H9 (cell line): ENCODE data around the gene URB1. TPM values are rescaled to one million over a fixed set of nuclear protein-coding genes. Genes with fewer than 3 reads are reported as not detected.
A peak's percentile ranks its signal among the peaks of the same experiment; 100 is the strongest.

Source experiments
- DNase-seq: peaks from one replicate; pipeline ENCODE4 v3.0.0-alpha.2; 2017
- H2AFZ ChIP-seq: one replicate; pipeline ENCODE4 v1.6.1; 2013; ENCODE audit warnings: mild to moderate bottlenecking, low read length, control low read depth, moderate library complexity
- H2AK5ac ChIP-seq: 2 replicates; pipeline ENCODE4 v1.6.1; 2013; ENCODE audit warnings: low read length, control low read depth, mixed read lengths; ENCODE audit not compliant: insufficient read length
- H2BK120ac ChIP-seq: one replicate; pipeline ENCODE4 v1.6.1; 2013; ENCODE audit warnings: low read depth, mild to moderate bottlenecking, low read length, control low read depth, inconsistent platforms; ENCODE audit not compliant: poor library complexity, severe bottlenecking
- H2BK12ac ChIP-seq: 2 replicates; pipeline ENCODE4 v1.6.1; 2013; ENCODE audit warnings: low read length, control low read depth, mixed read lengths, low read depth; ENCODE audit not compliant: insufficient read length
- H2BK15ac ChIP-seq: 2 replicates; pipeline ENCODE4 v1.6.1; 2013; ENCODE audit warnings: low read depth, low read length, control low read depth
- H2BK20ac ChIP-seq: one replicate; pipeline ENCODE4 v1.6.1; 2013; ENCODE audit warnings: low read depth, mild to moderate bottlenecking, low read length, control low read depth, inconsistent platforms; ENCODE audit not compliant: poor library complexity, severe bottlenecking
- H2BK5ac ChIP-seq: 2 replicates; pipeline ENCODE4 v1.6.1; 2013; ENCODE audit warnings: low read length, control low read depth, mixed read lengths; ENCODE audit not compliant: insufficient read length
- H3K14ac ChIP-seq: 2 replicates; pipeline ENCODE4 v1.6.1; 2013; ENCODE audit warnings: low read length, control low read depth; ENCODE audit not compliant: insufficient read depth
- H3K18ac ChIP-seq: 2 replicates; pipeline ENCODE4 v1.6.1; 2013; ENCODE audit warnings: low read depth, mild to moderate bottlenecking, mixed read lengths, low read length, control low read depth; ENCODE audit not compliant: insufficient read length
- H3K23ac ChIP-seq: 2 replicates; pipeline ENCODE4 v1.6.1; 2013; ENCODE audit warnings: low read length, control low read depth, mixed read lengths, low read depth; ENCODE audit not compliant: insufficient read length
- H3K23me2 ChIP-seq: 2 replicates; pipeline ENCODE4 v1.6.1; 2013; ENCODE audit warnings: low read depth, mild to moderate bottlenecking, mixed read lengths, low read length, control low read depth; ENCODE audit not compliant: insufficient read length, poor library complexity, severe bottlenecking
- H3K27ac ChIP-seq: 2 replicates; pipeline ENCODE4 v1.5.1; 2013; ENCODE audit warnings: low read length, control low read depth, mixed read lengths, low read depth; ENCODE audit not compliant: insufficient read length
- H3K27me3 ChIP-seq: 2 replicates; pipeline ENCODE4 v1.6.1; 2013; ENCODE audit warnings: low read length, control low read depth, inconsistent platforms; ENCODE audit not compliant: insufficient read depth
- H3K4ac ChIP-seq: 2 replicates; pipeline ENCODE4 v1.6.1; 2013; ENCODE audit warnings: low read depth, mild to moderate bottlenecking, control low read depth, inconsistent platforms, low read length, moderate library complexity
- H3K4me1 ChIP-seq: 2 replicates; pipeline ENCODE4 v1.6.1; 2013; ENCODE audit warnings: low read length, control low read depth, inconsistent platforms; ENCODE audit not compliant: insufficient read depth
- H3K4me2 ChIP-seq: 2 replicates; pipeline ENCODE4 v1.6.1; 2013; ENCODE audit warnings: low read length, control low read depth, mixed read lengths; ENCODE audit not compliant: insufficient read length, insufficient read depth
- H3K56ac ChIP-seq: 2 replicates; pipeline ENCODE4 v1.6.1; 2013; ENCODE audit warnings: low read depth, mild to moderate bottlenecking, mixed read lengths, low read length, control low read depth; ENCODE audit not compliant: insufficient read length
- H3K79me1 ChIP-seq: 2 replicates; pipeline ENCODE4 v1.6.1; 2013; ENCODE audit warnings: low read depth, mild to moderate bottlenecking, moderate library complexity, low read length, control low read depth, inconsistent platforms; ENCODE audit not compliant: insufficient read depth, poor library complexity, severe bottlenecking
- H3K79me2 ChIP-seq: 2 replicates; pipeline ENCODE4 v1.6.1; 2013; ENCODE audit warnings: low read length, control low read depth, inconsistent platforms; ENCODE audit not compliant: insufficient read depth
- H3K9ac ChIP-seq: 2 replicates; pipeline ENCODE4 v1.6.1; 2013; ENCODE audit warnings: low read length, control low read depth, mixed read lengths; ENCODE audit not compliant: insufficient read length; ENCODE audit errors: extremely low read depth
- H3K9me3 ChIP-seq: one replicate; pipeline ENCODE4 v1.6.1; 2013; ENCODE audit warnings: low read depth, low read length, inconsistent platforms; ENCODE audit not compliant: control insufficient read depth
- H3T11ph ChIP-seq: one replicate; pipeline ENCODE4 v1.6.1; 2013; ENCODE audit warnings: mild to moderate bottlenecking, low read length, control low read depth, inconsistent platforms
- H4K20me1 ChIP-seq: one replicate; pipeline ENCODE4 v1.6.1; 2013; ENCODE audit not compliant: control insufficient read depth, insufficient read length, insufficient read depth
- H4K5ac ChIP-seq: 2 replicates; pipeline ENCODE4 v1.6.1; 2013; ENCODE audit warnings: low read depth, mild to moderate bottlenecking, mixed read lengths, low read length, control low read depth; ENCODE audit not compliant: insufficient read length
- H4K8ac ChIP-seq: replicated peaks from 2 replicates; pipeline ENCODE4 v1.6.1; 2013; ENCODE audit warnings: low read length, control low read depth, mixed read lengths, low read depth; ENCODE audit not compliant: insufficient read length
- H4K91ac ChIP-seq: 2 replicates; pipeline ENCODE4 v1.6.1; 2013; ENCODE audit warnings: low read depth, mild to moderate bottlenecking, moderate library complexity, mixed read lengths, low read length, control low read depth; ENCODE audit not compliant: insufficient read length
- H3K27ac Mint-ChIP-seq, 3 experiments: 2 replicates in 2 of 3; 3 replicates in 1 of 3; pipeline ENCODE4 v1.8.0; 2020 to 2021; ENCODE audit warnings: mixed read lengths in 3 of 3, mild to moderate bottlenecking in 1 of 3, moderate library complexity in 1 of 3
- H3K27me3 Mint-ChIP-seq: 2 replicates; pipeline ENCODE4 v1.8.0; 2021; ENCODE audit warnings: low read depth, mild to moderate bottlenecking, moderate library complexity, mixed read lengths
- H3K36me3 Mint-ChIP-seq, 3 experiments: 2 replicates in 2 of 3; 3 replicates in 1 of 3; pipeline ENCODE4 v1.8.0; 2020 to 2021; ENCODE audit warnings: low read depth in 3 of 3, mixed read lengths in 3 of 3; ENCODE audit not compliant: insufficient read depth in 1 of 3
- H3K4me1 Mint-ChIP-seq, 2 experiments: 2 replicates each; pipeline ENCODE4 v1.8.0; 2020; ENCODE audit warnings: mixed read lengths in 2 of 2
- H3K4me3 Mint-ChIP-seq, 2 experiments: 2 replicates in 1 of 2; 3 replicates in 1 of 2; pipeline ENCODE4 v1.8.0; 2020 to 2021; ENCODE audit warnings: mild to moderate bottlenecking in 2 of 2, mixed read lengths in 2 of 2, moderate library complexity in 1 of 2
- H3K9me3 Mint-ChIP-seq, 2 experiments: 2 replicates in 1 of 2; 3 replicates in 1 of 2; pipeline ENCODE4 v1.8.0; 2020; ENCODE audit warnings: mild to moderate bottlenecking in 2 of 2, mixed read lengths in 2 of 2, moderate library complexity in 1 of 2
- WGBS: extraction: QIAGEN DNeasy Blood & Tissue Kit; methylation state at CpG from one replicate; pipeline ENCODE4 v1.1.7; 2013; ENCODE audit warnings: missing lambda C conversion rate, low lambda C conversion rate, mixed read lengths; ENCODE audit not compliant: insufficient read length; ENCODE audit errors: extremely low coverage; 5-methylcytosine and 5-hydroxymethylcytosine counted together
- total RNA-seq: library from RNA; stranded (reverse); gene quantifications from 2 replicates; pipeline ENCODE4 v1.2.1, GENCODE V29; 2021
- TF ChIP-seq, protein P1 (sequence below): fragments of 200-600 bp; sonication (generic); conservative IDR thresholded peaks from 3 replicates; pipeline ENCODE4 v1.8.0; 2021; ENCODE audit warnings: antibody characterized with exemption, mild to moderate bottlenecking

Gene URB1
- total RNA-seq, 1 experiment from 2014 or later: 23.5 TPM

DNA sequence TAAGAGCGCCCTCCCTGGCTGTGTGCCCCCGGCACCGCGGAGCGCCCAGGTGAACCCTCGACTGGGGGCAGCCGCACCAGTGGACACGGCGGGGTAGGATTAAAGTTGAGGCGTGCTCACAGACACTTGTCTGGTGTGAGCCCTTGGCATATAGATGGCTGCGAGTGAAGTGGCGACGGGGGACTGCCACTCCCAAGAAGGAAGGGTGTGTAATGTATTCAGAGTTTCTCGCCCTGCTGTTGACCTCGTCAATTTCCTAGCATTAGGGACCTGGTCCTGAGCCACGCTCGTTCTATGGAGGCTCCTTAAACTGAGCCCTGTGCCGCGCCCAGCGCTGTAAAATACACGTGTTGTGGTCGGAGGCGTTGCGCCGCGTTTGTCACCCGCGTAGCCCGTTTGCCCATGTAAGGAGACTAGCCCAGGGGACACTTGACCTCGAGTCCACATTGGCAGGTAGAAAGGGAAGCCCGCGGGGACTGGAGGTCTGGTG lies 20.2 kb upstream of the URB1 start:
- no peak overlapping the region for H3K23ac ChIP-seq
- no peaks in the 10 kb centered on the region for H4K20me1 ChIP-seq
- no peak overlapping the region for H3K4ac ChIP-seq
- H3K27ac ChIP-seq: no peak overlapping the region
- H3K79me1 ChIP-seq: no peaks in the 10 kb centered on the region
- H2BK120ac ChIP-seq: no peak overlapping the region
- H3K56ac ChIP-seq: no peak overlapping the region
- no peak overlapping the region for H4K91ac ChIP-seq
- H3K9me3 ChIP-seq: no peaks in the 10 kb centered on the region
- Mint-ChIP-seq H3K27me3 (peaks cover 77% of the 10 kb centered on the region), H3K4me1 (peaks cover 29 to 34% of the 10 kb centered on the region in 2 experiments), H3K4me3 (peak overlapping the region; percentile 59 to 80), H3K9me3 (no peaks in the 10 kb centered on the region), H3K36me3 (no peaks in the 10 kb centered on the region; a peak in 1 of 7 replicates), H3K27ac (no peak overlapping the region)
- H4K8ac ChIP-seq: no peak overlapping the region
- H3T11ph ChIP-seq: no peak overlapping the region
- H3K18ac ChIP-seq: no peak overlapping the region
- H2BK5ac ChIP-seq: no peak overlapping the region
- H3K4me2 ChIP-seq: peak overlapping the region; percentile 37
- H3K79me2 ChIP-seq: no peaks in the 10 kb centered on the region
- H2BK20ac ChIP-seq: no peak overlapping the region
- H3K14ac ChIP-seq: no peak overlapping the region
- H3K4me1 ChIP-seq: no peaks in the 10 kb centered on the region
- peaks cover 39% of the 10 kb centered on the region for H3K27me3 ChIP-seq
- H4K5ac ChIP-seq: no peak overlapping the region
- no peak overlapping the region for H2BK12ac ChIP-seq
- H2AK5ac ChIP-seq: no peak overlapping the region
- no peak overlapping the region for H2BK15ac ChIP-seq
- peaks cover 10% of the 10 kb centered on the region for H3K23me2 ChIP-seq
- WGBS: no CpG with 5 or more reads among the region's 32 CpGs
- TF ChIP-seq, protein P1, sequence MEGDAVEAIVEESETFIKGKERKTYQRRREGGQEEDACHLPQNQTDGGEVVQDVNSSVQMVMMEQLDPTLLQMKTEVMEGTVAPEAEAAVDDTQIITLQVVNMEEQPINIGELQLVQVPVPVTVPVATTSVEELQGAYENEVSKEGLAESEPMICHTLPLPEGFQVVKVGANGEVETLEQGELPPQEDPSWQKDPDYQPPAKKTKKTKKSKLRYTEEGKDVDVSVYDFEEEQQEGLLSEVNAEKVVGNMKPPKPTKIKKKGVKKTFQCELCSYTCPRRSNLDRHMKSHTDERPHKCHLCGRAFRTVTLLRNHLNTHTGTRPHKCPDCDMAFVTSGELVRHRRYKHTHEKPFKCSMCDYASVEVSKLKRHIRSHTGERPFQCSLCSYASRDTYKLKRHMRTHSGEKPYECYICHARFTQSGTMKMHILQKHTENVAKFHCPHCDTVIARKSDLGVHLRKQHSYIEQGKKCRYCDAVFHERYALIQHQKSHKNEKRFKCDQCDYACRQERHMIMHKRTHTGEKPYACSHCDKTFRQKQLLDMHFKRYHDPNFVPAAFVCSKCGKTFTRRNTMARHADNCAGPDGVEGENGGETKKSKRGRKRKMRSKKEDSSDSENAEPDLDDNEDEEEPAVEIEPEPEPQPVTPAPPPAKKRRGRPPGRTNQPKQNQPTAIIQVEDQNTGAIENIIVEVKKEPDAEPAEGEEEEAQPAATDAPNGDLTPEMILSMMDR: no peak
- no peak overlapping the region for H3K9ac ChIP-seq
- no peak overlapping the region for H2AFZ ChIP-seq
- no peak for DNase-seq
